ENCODE results near the gene FCN1.

GRCh38 chr9:134959126-134959970 is 41.6 kb upstream of the FCN1 start:
- TF ChIP-seq CTCF (IDR thresholded peaks at IDR 0.05) (no peak), ZFX (IDR thresholded peaks at IDR 0.05; ENCODE audit: borderline replicate concordance) (no peak)
